ENCODE results near the gene WNT4.

The WNT4 gene

DNA sequence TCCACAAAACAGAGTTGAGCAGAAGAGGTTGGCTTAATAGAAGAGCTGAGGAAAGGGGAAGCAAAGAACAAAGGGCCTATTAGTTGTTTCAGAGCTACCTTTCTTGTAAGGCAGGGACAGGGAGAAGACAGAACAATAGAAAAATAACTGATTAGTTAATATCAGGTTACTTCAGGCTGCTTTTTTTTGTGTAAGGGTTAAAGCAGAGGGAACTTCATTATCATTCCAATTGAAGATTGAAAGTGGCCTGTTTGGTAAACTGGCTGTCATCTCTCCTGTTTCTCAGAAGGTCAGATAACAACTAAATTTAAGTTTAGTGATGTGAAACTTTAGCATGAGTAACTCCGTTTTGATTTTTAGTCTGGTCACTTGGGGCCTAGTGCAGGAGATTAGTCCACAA, 68.1 kb downstream of the WNT4 start:
- DNase-seq (ENCODE audit: low spot score), result no peak

DNA sequence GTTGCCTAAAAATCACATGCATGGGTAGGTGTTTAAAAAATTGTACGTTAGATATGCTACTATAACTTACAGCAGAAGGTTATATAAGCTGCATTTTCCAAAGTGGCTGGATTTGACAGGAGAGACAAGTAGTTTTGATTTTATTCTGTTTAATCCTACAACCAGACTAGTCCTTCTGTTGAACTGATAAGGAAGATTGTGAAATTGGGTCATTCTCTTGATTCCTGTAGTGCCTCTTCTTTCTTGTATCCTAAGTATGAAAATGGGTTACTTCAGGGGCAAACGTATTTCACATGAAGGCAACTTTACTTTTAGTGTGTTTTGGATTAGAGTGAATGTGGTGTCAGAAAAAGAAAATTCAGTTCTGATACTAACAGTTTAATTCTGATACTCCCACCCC, 71.4 kb downstream of the WNT4 start:
- no peak for DNase-seq (ENCODE audit: low spot score)

Measured in HuH-7.5 (cell line).